HUES6 (cell line): ENCODE results near the gene ALG11.
"Not testable (repeated sequence)": the region's sequence is repeated elsewhere in the genome, so short reads cannot be mapped to it uniquely, and the experiment has no call there.

ENCODE experiments used
- H3K27ac ChIP-seq: 2 replicates; pipeline ENCODE4 v1.7.0; 2013; ENCODE audit warnings: low read depth, mild to moderate bottlenecking, low read length, inconsistent platforms
- H3K27me3 ChIP-seq: 2 replicates; pipeline ENCODE4 v1.6.1; 2013; ENCODE audit warnings: low read length; ENCODE audit not compliant: control insufficient read depth, insufficient read depth
- H3K36me3 ChIP-seq: 2 replicates; pipeline ENCODE4 v1.6.1; 2013; ENCODE audit warnings: low read length; ENCODE audit not compliant: control insufficient read depth, insufficient read depth
- H3K4me1 ChIP-seq: 2 replicates; pipeline ENCODE4 v1.6.1; 2013; ENCODE audit warnings: low read length; ENCODE audit not compliant: control insufficient read depth, insufficient read depth
- H3K4me3 ChIP-seq: 2 replicates; pipeline ENCODE4 v1.5.1; 2013; ENCODE audit warnings: low read depth, low read length
- H3K9ac ChIP-seq: one replicate; pipeline ENCODE4 v1.6.1; 2013; ENCODE audit warnings: mild to moderate bottlenecking, low read length
- H3K9me3 ChIP-seq: 2 replicates; pipeline ENCODE4 v1.6.1; 2013; ENCODE audit warnings: low read depth, low read length; ENCODE audit not compliant: control insufficient read depth, insufficient read depth

The ALG11 gene

GRCh38 chr13:52027832-52028231 is 15.6 kb downstream of the ALG11 start:
- peaks cover 4% of the 10 kb centered on the region for H3K9me3 ChIP-seq
- peaks cover 69% of the 10 kb centered on the region for H3K36me3 ChIP-seq
- no peak overlapping the region for H3K27ac ChIP-seq
- H3K4me1 ChIP-seq = no peaks in the 10 kb centered on the region
- H3K27me3 ChIP-seq = no peaks in the 10 kb centered on the region
- no peak overlapping the region for H3K4me3 ChIP-seq
- H3K9ac ChIP-seq = no peak overlapping the region

DNA sequence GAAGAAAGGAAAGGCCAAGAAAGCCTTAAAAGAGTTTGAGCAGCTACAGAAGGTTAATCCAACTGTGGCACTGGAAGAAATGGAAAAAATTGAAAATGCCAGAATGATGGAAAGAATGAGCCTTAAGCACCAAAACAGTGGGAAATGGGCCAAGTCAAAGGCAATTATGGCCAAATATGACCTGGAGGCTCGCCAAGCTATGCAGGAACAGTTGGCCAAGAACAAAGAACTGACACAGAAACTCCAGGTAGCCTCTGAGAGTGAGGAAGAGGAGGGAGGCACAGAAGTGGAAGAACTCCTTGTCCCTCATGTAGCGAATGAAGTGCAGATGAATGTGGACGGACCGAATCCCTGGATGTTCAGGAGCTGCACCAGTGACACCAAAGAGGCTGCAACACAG is 17.4 kb downstream of the ALG11 start:
- Histone ChIP-seq H3K4me1 (no peaks in the 10 kb centered on the region), H3K9ac (no peak overlapping the region), H3K27ac (no peak overlapping the region), H3K9me3 (peaks cover 4% of the 10 kb centered on the region), H3K27me3 (no peaks in the 10 kb centered on the region), H3K36me3 (peaks cover 55% of the 10 kb centered on the region), H3K4me3 (no peak overlapping the region)

- not testable (repeated sequence) for H3K4me1 ChIP-seq, H3K27ac ChIP-seq, H3K9me3 ChIP-seq, H3K4me3 ChIP-seq, H3K27me3 ChIP-seq, H3K9ac ChIP-seq
- H3K36me3 ChIP-seq = peaks cover 47% of the 10 kb centered on the region
Measured at GRCh38 chr13:52030401-52030800, 18.2 kb downstream of the ALG11 start.

GRCh38 chr13:52033039-52033438 is 20.8 kb downstream of the ALG11 start:
- Histone ChIP-seq H3K4me1 (no peaks in the 10 kb centered on the region), H3K9me3 (peaks cover 4% of the 10 kb centered on the region), H3K9ac (no peak overlapping the region), H3K36me3 (peaks cover 24% of the 10 kb centered on the region), H3K27ac (no peak overlapping the region), H3K27me3 (no peaks in the 10 kb centered on the region), H3K4me3 (no peak overlapping the region)

GRCh38 chr13:52034616-52035226 is 22.5 kb downstream of the ALG11 start:
- H3K9me3 ChIP-seq = no peaks in the 10 kb centered on the region; the same call in 1 of the 2 replicates
- H3K27ac ChIP-seq = no peak overlapping the region
- H3K27me3 ChIP-seq = no peaks in the 10 kb centered on the region
- peaks cover 7% of the 10 kb centered on the region; the same call in 1 of the 2 replicates for H3K36me3 ChIP-seq
- no peaks in the 10 kb centered on the region for H3K4me1 ChIP-seq
- H3K9ac ChIP-seq = no peak overlapping the region
- no peak overlapping the region for H3K4me3 ChIP-seq

DNA sequence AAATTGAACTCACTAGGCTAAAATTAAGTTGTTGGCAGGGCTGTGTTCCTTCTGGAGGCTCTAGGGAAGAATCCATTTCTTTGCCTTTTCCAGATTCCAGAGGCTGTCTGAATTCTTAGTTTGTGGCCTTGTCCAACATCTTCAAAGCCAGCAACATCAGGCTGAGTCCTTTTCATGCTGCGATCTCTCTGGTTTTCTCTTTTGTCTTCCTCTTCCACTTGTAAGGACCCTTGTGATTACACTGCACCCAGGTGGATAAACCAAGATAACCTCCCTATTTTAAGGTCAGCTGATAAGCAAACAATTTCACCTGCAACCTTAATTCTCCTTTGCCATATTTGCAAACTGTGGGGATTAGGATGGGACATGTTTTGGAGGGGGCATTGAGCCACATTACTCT is 23.8 kb downstream of the ALG11 start:
- Histone ChIP-seq H3K9ac (no peak overlapping the region), H3K4me1 (no peaks in the 10 kb centered on the region), H3K36me3 (no peaks in the 10 kb centered on the region), H3K9me3 (no peaks in the 10 kb centered on the region), H3K27ac (no peak overlapping the region), H3K4me3 (no peak overlapping the region), H3K27me3 (no peaks in the 10 kb centered on the region)

DNA sequence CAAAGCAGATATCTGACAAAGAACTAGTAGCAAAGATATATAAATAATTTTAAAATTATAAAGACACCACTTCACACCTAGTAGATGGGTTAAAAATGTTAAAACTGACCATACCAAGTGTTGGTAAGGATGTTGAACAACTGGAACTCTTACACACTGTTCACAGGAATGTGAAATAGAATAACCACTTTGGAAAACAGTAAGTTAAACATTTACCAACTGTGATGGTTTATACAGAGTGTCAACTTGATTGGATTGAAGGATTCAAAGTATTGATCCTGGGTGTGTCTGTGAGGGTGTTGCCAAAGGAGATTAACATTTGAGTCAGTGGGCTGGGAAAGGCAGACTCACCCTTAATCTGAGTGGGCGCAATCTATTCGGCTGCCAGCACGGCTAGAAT is 31.5 kb downstream of the ALG11 start:
- no peaks in the 10 kb centered on the region for H3K9me3 ChIP-seq
- H3K9ac ChIP-seq = no peak overlapping the region
- no peaks in the 10 kb centered on the region for H3K36me3 ChIP-seq
- H3K4me3 ChIP-seq = no peak overlapping the region
- no peak overlapping the region for H3K27ac ChIP-seq
- H3K27me3 ChIP-seq = no peaks in the 10 kb centered on the region
- no peaks in the 10 kb centered on the region for H3K4me1 ChIP-seq

DNA sequence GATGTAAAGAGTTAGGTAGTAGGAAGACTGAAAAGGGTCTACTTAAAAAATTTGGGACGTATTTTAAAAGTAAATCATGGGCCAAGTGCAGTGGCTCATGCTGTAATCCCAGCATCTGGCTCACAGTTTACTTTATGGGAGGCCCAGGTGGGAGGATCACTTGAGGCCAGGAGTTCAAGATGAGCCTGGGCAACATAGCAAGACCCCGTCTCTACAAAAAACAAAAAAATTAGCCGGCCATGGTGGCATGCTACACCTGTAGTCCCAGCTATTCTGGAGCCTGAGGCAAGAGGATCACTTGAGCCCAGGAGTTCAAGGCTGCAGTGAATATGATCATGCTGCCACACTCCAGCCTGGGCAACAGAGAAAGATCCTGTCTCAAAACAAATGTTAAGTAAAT is 35.3 kb downstream of the ALG11 start:
- no peak overlapping the region for H3K27ac ChIP-seq
- H3K9ac ChIP-seq = no peak overlapping the region
- peaks cover 8% of the 10 kb centered on the region for H3K4me1 ChIP-seq
- H3K9me3 ChIP-seq = no peaks in the 10 kb centered on the region
- H3K27me3 ChIP-seq = no peaks in the 10 kb centered on the region
- H3K4me3 ChIP-seq = no peak overlapping the region
- no peaks in the 10 kb centered on the region for H3K36me3 ChIP-seq

- no peak overlapping the region for H3K9ac ChIP-seq
- no peaks in the 10 kb centered on the region for H3K9me3 ChIP-seq
- H3K4me1 ChIP-seq = peaks cover 8% of the 10 kb centered on the region
- H3K27ac ChIP-seq = no peak overlapping the region
- no peaks in the 10 kb centered on the region for H3K36me3 ChIP-seq
- H3K4me3 ChIP-seq = no peak overlapping the region
- no peaks in the 10 kb centered on the region for H3K27me3 ChIP-seq
Measured at GRCh38 chr13:52048516-52048915, 36.3 kb downstream of the ALG11 start.

- no peak overlapping the region for H3K9ac ChIP-seq
- H3K36me3 ChIP-seq = no peaks in the 10 kb centered on the region
- no peak overlapping the region for H3K4me3 ChIP-seq
- H3K4me1 ChIP-seq = peaks cover 8% of the 10 kb centered on the region
- H3K9me3 ChIP-seq = no peaks in the 10 kb centered on the region
- no peak overlapping the region for H3K27ac ChIP-seq
- no peaks in the 10 kb centered on the region for H3K27me3 ChIP-seq
Measured at GRCh38 chr13:52051400-52051799, 39.2 kb downstream of the ALG11 start.

- H3K9me3 ChIP-seq = no peaks in the 10 kb centered on the region
- H3K9ac ChIP-seq = no peak overlapping the region
- H3K4me3 ChIP-seq = no peak overlapping the region
- H3K4me1 ChIP-seq = peaks cover 8% of the 10 kb centered on the region
- no peaks in the 10 kb centered on the region for H3K36me3 ChIP-seq
- H3K27ac ChIP-seq = no peak overlapping the region
- H3K27me3 ChIP-seq = no peaks in the 10 kb centered on the region
Measured at GRCh38 chr13:52053460-52053859, 41.3 kb downstream of the ALG11 start.

DNA sequence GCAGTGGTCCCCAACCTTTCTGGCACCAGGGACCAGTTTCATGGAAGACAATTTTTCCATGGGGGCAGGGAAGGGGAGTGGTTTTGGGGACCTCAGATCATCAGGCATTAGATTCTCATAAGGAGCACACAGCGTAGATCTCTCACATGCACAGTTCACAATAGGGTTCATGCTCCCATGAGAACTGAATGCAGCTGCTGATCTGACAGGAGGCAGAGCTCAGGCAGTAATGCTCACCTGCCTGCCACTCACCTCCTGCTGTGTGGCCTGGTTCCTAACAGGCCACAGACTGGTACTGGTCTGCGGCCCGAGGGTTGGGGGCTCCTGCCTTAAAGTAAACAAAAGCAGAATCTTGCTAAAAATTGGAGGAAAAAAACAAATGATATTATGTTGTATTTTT is 48.9 kb downstream of the ALG11 start:
- peaks cover 26% of the 10 kb centered on the region for H3K9me3 ChIP-seq
- not testable (repeated sequence) for H3K4me1 ChIP-seq, H3K4me3 ChIP-seq, H3K27me3 ChIP-seq, H3K9ac ChIP-seq, H3K27ac ChIP-seq, H3K36me3 ChIP-seq
